ENCODE measurements around the gene GALNT17.

DNA sequence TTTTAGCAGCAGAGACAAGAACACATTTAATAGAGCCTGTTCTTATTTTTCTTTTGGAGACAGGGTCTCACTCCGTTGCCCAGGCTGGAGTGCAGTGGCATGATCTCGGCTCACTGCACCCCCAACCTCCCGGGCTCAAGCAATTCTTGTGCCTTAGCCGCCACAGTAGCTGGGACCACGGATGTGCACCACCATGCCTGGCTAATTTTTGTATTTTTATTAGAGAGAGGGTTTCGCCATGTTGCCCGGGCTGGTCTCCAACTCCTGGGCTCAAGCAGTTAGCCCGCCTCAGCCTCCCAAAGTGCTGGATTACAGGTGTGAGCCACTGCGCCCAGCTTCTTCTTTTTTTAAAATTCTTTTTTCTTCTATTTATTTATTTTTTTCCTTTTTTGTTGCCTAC, 23.3 kb downstream of the GALNT17 start:
- TF ChIP-seq, protein P1, sequence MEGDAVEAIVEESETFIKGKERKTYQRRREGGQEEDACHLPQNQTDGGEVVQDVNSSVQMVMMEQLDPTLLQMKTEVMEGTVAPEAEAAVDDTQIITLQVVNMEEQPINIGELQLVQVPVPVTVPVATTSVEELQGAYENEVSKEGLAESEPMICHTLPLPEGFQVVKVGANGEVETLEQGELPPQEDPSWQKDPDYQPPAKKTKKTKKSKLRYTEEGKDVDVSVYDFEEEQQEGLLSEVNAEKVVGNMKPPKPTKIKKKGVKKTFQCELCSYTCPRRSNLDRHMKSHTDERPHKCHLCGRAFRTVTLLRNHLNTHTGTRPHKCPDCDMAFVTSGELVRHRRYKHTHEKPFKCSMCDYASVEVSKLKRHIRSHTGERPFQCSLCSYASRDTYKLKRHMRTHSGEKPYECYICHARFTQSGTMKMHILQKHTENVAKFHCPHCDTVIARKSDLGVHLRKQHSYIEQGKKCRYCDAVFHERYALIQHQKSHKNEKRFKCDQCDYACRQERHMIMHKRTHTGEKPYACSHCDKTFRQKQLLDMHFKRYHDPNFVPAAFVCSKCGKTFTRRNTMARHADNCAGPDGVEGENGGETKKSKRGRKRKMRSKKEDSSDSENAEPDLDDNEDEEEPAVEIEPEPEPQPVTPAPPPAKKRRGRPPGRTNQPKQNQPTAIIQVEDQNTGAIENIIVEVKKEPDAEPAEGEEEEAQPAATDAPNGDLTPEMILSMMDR (IDR thresholded peaks at IDR 0.05): no peak
- TF ChIP-seq POLR2A (IDR thresholded peaks at IDR 0.05; ENCODE audit: low read length): no peak
- TF ChIP-seq, protein P2, sequence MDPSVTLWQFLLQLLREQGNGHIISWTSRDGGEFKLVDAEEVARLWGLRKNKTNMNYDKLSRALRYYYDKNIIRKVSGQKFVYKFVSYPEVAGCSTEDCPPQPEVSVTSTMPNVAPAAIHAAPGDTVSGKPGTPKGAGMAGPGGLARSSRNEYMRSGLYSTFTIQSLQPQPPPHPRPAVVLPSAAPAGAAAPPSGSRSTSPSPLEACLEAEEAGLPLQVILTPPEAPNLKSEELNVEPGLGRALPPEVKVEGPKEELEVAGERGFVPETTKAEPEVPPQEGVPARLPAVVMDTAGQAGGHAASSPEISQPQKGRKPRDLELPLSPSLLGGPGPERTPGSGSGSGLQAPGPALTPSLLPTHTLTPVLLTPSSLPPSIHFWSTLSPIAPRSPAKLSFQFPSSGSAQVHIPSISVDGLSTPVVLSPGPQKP (IDR thresholded peaks at IDR 0.05; ENCODE audit: low read depth, low read length): no peak
- TF ChIP-seq JUN (IDR thresholded peaks at IDR 0.05): no peak
- no peak for TF ChIP-seq SMC3 (IDR thresholded peaks at IDR 0.05)
- TF ChIP-seq, protein P3, sequence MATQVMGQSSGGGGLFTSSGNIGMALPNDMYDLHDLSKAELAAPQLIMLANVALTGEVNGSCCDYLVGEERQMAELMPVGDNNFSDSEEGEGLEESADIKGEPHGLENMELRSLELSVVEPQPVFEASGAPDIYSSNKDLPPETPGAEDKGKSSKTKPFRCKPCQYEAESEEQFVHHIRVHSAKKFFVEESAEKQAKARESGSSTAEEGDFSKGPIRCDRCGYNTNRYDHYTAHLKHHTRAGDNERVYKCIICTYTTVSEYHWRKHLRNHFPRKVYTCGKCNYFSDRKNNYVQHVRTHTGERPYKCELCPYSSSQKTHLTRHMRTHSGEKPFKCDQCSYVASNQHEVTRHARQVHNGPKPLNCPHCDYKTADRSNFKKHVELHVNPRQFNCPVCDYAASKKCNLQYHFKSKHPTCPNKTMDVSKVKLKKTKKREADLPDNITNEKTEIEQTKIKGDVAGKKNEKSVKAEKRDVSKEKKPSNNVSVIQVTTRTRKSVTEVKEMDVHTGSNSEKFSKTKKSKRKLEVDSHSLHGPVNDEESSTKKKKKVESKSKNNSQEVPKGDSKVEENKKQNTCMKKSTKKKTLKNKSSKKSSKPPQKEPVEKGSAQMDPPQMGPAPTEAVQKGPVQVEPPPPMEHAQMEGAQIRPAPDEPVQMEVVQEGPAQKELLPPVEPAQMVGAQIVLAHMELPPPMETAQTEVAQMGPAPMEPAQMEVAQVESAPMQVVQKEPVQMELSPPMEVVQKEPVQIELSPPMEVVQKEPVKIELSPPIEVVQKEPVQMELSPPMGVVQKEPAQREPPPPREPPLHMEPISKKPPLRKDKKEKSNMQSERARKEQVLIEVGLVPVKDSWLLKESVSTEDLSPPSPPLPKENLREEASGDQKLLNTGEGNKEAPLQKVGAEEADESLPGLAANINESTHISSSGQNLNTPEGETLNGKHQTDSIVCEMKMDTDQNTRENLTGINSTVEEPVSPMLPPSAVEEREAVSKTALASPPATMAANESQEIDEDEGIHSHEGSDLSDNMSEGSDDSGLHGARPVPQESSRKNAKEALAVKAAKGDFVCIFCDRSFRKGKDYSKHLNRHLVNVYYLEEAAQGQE (IDR thresholded peaks at IDR 0.05): no peak
- TF ChIP-seq, protein P4, sequence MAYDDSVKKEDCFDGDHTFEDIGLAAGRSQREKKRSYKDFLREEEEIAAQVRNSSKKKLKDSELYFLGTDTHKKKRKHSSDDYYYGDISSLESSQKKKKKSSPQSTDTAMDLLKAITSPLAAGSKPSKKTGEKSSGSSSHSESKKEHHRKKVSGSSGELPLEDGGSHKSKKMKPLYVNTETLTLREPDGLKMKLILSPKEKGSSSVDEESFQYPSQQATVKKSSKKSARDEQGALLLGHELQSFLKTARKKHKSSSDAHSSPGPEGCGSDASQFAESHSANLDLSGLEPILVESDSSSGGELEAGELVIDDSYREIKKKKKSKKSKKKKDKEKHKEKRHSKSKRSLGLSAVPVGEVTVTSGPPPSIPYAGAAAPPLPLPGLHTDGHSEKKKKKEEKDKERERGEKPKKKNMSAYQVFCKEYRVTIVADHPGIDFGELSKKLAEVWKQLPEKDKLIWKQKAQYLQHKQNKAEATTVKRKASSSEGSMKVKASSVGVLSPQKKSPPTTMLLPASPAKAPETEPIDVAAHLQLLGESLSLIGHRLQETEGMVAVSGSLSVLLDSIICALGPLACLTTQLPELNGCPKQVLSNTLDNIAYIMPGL (CRISPR knock-in tag; IDR thresholded peaks at IDR 0.05; ENCODE audit: borderline replicate concordance): no peak
